Germinal center (tissue), 1 donor: ENCODE results near the gene LAMTOR3.
"Not testable (repeated sequence)": the region's sequence is repeated elsewhere in the genome, so short reads cannot be mapped to it uniquely, and the experiment has no call there.

Experiments used
- DNase-seq: peaks from one replicate; pipeline ENCODE4 v3.0.0; 2012; ENCODE audit warnings: mixed read lengths, low spot score

Gene LAMTOR3

DNA sequence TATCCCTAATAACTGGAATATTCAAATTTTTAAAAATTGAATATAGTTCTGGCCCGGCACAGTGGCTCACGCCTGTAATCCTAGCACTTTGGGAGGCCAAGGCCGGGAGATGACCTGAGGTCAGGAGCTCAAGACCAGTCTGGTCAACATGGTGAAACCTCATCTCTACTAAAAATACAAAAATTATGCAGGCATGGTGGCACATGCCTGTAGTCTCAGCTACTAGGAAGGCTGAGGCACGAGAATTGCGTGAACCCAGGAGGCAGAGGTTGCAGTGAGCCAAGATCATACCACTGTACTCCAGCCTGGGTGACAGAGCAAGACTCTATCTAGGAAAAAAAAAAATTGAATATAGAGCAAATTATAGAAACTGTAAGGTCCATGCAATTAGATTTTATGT, 64.2 kb downstream of the LAMTOR3 start:
- not testable (repeated sequence) for DNase-seq

DNA sequence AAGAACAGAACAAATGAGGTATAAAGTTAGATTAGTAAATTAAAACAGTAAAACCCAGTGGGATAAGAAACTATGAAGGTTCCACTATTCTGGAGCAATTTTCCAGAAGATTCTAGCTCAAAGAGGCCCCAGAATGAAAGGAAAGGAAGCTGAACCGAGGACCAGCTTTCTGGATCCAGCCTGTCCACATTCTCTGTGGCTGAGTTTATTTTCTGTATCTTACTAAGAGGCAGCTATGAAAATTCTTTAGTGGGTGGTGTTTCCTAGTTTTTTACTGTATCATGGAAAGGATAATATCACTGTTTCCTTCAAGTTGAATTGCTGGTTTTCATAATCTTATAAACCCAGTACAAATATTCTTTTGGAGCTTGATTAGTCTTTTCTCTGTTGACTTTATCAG, 65.8 kb downstream of the LAMTOR3 start:
- no peak for DNase-seq
